Spleen (tissue), 7 donors: ENCODE data around the gene IL1RAPL2.

ENCODE experiments used
- POLR2A ChIP-seq, 3 donors: fragments of 450-650 bp; IDR thresholded peaks; one replicate each; pipeline ENCODE4 v1.5.1; 2017; ENCODE audit warnings: antibody characterized with exemption in 3 of 3, mild to moderate bottlenecking in 1 of 3
- POLR2AphosphoS5 ChIP-seq, 3 donors: sonication (generic); formaldehyde crosslinking; IDR thresholded peaks; one replicate each; pipeline ENCODE4 v1.5.1; 2017; ENCODE audit warnings: antibody characterized with exemption in 3 of 3
- TF ChIP-seq, protein P1 (sequence below), 11 experiments: fragments of 200-600 bp in 7 of 11; fragments of 450-650 bp in 4 of 11; sonication (generic) in 4 of 11; IDR thresholded peaks in 8 of 11; conservative IDR thresholded peaks in 3 of 11; 1 replicate in 7 of 11; 2 replicates in 4 of 11; pipeline versions ENCODE4 v1.4.0 to v1.8.0; 2016 to 2021; ENCODE audit warnings: antibody characterized with exemption in 11 of 11, inconsistent platforms in 4 of 11, mild to moderate bottlenecking in 1 of 11
- donor health status: DM: no; HTN: no; CAD: no; lungs with moderate emphysema.
- donor health status: DM: no; HTN: no; CAD: no.
- donor health status: DM: no; HTN: no; CAD: no.

DNA sequence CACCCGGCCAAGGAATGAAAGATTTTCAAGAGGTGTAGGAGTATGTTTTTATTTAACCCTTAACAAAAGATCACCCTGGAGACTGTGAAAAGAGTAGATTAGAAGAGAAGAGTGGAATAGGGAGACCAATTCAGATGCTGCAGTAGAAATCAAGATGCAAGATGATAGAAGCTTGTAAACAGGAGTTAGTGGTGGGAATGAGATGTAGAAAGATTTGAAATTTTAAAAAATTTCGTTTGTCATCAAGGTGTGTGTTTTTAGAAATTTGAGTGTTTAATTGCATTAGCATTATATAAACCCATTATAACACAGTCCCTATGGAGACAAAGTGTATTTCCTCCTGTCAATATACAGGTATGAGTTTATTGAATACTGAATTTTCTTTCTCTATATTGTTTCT lies 42.1 kb upstream of the IL1RAPL2 start:
- TF ChIP-seq, protein P1, sequence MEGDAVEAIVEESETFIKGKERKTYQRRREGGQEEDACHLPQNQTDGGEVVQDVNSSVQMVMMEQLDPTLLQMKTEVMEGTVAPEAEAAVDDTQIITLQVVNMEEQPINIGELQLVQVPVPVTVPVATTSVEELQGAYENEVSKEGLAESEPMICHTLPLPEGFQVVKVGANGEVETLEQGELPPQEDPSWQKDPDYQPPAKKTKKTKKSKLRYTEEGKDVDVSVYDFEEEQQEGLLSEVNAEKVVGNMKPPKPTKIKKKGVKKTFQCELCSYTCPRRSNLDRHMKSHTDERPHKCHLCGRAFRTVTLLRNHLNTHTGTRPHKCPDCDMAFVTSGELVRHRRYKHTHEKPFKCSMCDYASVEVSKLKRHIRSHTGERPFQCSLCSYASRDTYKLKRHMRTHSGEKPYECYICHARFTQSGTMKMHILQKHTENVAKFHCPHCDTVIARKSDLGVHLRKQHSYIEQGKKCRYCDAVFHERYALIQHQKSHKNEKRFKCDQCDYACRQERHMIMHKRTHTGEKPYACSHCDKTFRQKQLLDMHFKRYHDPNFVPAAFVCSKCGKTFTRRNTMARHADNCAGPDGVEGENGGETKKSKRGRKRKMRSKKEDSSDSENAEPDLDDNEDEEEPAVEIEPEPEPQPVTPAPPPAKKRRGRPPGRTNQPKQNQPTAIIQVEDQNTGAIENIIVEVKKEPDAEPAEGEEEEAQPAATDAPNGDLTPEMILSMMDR (IDR thresholded peaks at IDR 0.05 in 8 of 11, conservative IDR thresholded peaks at IDR 0.05 in 3 of 11) = no peak
- TF ChIP-seq POLR2A (IDR thresholded peaks at IDR 0.05) = no peak
- TF ChIP-seq POLR2AphosphoS5 (IDR thresholded peaks at IDR 0.05) = no peak
